NCI-H69 (cell line): ENCODE data around the gene RASGEF1C.

Experiments used
- DNase-seq: peaks from one replicate; lab custom pipeline; 2025; lab: John Stamatoyannopoulos, UW

RASGEF1C gene

GRCh38 chr5:180210961-180211760 is 2.1 kb upstream of the RASGEF1C start:
- no peak for DNase-seq

GRCh38 chr5:180210077-180210476 is 1.1 kb upstream of the RASGEF1C start:
- DNase-seq, result peak; percentile 24

- DNase-seq, result peak; percentile 68
These were observed 453 bp downstream of the RASGEF1C start for GRCh38 chr5:180208435-180209081.

GRCh38 chr5:180208038-180208434 is 975 bp downstream of the RASGEF1C start:
- no peak for DNase-seq

GRCh38 chr5:180207593-180207992 is 1.4 kb downstream of the RASGEF1C start:
- DNase-seq, result no peak

- no peak for DNase-seq
These were observed 2.0 kb downstream of the RASGEF1C start for GRCh38 chr5:180206993-180207392.

GRCh38 chr5:180205916-180206315 is 3.1 kb downstream of the RASGEF1C start:
- no peak for DNase-seq

GRCh38 chr5:180204276-180204819 is 4.7 kb downstream of the RASGEF1C start:
- no peak for DNase-seq

- DNase-seq, result no peak
These were observed 6.0 kb downstream of the RASGEF1C start for GRCh38 chr5:180202939-180203573.

DNA sequence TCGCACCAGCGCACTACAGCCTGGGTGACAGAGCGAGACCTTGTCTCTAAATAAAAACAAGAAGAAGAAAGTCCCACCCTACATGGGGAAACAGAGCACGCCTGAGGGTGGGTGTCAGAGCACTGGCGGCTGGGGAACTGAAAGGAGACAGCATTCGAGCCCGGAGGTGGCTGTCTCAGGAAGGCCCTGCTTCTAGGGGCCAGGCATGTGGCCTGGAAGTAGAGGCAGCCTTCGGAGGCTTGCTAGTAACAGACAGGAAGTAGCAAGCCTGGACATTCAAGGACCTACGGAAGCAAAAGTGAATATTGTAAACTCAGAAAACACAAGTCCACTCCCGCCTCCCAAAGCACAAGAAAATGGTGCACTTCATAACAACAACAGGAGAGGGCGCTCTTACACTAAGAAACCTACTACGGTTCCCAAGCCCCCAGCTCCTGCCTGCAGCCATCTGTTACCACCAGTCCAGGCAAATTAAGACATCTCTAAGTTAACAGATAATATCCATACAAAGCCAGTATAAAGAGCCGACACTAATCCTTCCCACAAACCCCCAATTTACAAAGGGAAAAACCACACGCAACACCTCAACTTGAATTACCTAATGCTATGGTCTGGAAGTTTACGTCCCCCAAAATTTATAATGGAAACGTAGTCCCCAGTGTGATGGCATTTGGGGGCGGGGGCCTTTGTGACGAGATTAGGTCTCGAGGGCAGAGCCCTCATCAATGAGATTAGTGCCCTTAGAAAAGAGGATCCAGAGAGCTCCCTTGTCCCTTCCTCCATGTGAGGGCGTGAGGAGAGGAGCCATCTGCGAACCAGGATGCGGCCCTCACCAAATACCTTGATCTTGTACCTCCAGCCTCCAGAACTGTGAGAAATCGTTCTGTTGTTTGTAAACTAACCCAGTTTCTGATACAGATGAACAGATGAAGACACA is 7.7 kb downstream of the RASGEF1C start:
- DNase-seq, result peak; percentile 74

GRCh38 chr5:180199390-180199789 is 9.6 kb downstream of the RASGEF1C start:
- DNase-seq, result no peak

DNA sequence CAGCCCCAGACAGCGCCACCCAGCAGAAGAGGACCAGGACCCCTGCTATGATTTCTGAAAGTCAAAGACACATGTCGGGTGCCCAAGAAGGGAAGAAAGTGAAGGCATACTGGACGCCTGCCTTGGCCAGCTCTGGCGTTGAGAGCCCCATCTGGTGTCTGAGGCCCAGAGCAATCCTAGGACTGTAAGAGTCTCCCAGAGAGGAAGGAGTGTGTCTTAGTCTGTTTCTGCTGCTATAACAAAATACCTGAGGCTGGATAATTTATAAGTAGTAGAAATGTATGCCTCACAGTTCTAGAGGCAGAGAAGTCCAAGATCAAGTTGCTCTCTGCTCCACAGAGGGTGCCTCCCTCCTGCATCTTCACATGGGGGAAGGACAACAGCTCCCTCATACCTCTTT is 10.8 kb downstream of the RASGEF1C start:
- DNase-seq, result no peak

DNA sequence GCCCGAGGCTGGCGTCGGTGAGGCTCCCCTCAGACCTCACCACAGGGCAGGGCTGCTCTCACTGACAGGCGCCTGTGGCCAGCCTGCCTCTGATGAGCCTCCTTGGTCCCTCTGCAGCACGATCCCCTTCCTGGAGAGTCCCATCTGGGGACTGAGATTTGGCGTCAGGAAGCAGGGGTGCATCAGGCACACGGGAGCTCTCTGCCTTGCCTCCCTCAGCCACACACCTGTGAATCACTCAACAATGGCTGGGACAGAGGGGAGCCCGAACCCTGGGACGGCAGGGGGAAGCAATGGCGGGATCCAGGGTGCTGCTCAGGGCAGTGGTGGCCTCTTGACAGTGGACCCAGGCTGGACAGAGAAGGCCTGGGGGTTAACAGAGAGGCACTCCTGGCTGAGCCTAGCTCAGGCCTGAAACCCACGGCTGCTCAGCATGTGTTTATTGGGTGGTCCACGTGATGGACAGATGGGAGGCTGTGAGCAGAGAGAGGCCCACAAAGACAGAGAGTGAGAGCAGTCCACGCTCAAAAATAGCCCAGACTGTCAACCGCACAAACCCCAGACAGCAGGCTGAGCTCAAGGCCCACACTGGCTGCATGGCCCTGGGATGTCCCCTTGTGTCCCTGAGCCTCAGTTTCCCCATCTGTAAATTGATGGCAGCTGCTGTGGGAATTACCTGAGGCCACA is 11.9 kb downstream of the RASGEF1C start:
- no peak for DNase-seq

DNA sequence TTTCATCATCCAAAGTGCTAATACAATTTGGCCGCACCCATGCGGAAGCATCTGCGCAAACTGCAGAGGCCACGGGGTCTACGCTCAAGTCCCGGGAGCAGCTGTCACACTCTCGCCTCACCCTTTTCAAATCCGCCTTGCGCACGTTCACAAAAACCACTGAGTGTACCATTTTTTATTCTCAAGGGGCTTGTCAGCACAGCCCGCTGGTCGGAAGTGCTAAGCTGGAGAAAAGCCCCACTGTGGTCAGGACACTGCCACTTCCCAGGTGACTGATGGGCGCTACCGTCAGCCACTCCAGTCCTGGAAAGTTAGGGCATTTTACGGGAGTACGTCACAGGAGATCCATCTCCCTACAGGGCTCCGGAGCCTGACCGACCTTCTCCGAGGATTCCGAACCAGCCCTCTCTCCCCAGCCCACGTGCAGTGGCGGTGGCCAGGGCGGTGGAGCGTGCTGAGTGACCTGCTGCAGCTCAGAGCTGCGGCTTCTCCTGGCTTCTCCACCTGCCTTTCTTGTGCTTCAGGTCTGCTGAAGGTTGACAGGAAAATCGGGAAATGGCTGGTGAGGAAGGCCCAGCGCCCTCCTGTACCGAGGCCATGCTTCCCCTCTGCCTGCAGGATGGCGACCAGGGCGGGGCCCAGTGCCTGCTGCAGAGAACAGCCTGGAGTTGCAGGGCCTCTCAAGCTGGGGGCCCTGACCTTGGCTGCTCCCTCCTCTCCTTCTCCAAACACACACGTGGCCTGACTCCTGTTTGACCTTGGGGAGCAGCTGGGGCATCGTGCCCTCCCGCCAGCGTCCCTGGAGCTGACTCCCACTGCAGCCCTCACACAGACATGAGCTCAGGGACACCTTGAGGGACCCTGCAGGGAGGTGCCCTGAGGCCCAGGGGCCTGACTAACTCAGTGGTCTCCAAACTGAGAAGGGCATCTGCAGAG is 14.3 kb downstream of the RASGEF1C start:
- no peak for DNase-seq

GRCh38 chr5:180193749-180194375 is 15.1 kb downstream of the RASGEF1C start:
- no peak for DNase-seq

DNA sequence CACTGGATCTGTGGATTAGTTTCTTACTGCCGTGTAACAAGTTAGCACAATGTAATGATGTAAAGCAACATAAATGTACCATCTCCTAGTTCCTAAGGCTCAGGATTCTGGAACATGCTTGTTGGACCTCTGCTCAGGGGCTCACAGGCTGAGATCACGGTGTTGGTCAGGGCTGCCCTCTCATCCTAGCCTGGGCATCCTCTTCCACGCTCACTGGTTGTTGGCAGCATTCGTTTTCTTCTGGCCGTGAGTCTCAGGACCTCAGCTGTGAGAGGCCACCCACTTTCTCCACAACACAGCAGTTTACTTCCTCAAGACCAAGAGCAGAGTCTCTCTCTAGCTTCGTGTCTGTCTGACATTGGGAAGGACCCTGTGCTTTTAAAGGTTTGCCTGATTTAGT is 17.3 kb downstream of the RASGEF1C start:
- no peak for DNase-seq

- DNase-seq, result no peak
These were observed 21.2 kb downstream of the RASGEF1C start for GRCh38 chr5:180187767-180188166.

DNA sequence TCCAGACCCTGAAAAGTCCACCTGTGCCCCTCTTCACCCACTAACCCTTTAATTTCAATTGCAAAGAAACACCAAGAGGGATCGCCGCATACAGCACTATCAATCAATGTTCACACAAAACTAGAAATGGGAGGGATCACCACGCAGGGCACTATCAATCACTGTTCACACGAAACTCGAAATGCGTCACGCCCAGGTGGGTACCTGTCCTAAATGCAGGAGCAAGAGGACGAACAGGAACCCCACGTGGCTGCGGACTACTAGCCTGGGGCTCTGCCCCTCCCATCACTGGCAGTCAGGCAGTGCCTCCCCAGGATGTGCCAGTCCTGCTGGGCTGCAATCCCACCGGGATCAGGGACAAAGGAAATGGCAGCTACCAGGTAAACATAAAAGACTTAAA is 28.2 kb downstream of the RASGEF1C start:
- DNase-seq, result peak; percentile 55

GRCh38 chr5:180180421-180180820 is 28.6 kb downstream of the RASGEF1C start:
- DNase-seq, result no peak
